Natural killer cell treated with Interleukin-12 subunit alpha and Interleukin-12 subunit beta and Interleukin-15 and Interleukin-18, amount 100 ng/mL, for 72 hours (primary cell): ENCODE measurements around the gene UNCX. TPM values are rescaled to one million over a fixed set of nuclear protein-coding genes. Genes with fewer than 3 reads are reported as not detected.
A peak's percentile ranks its signal among the peaks of the same experiment; 100 is the strongest.

Source experiments
- ATAC-seq, 2 donors: fragments of 150-1000 bp; cut with Tn5 transposase in 1 of 2; sonication (Bioruptor Pico), chemical (Tn5 transposase) in 1 of 2; 2 replicates each; pipeline ENCODE4 v1.10.0; 2021
- DNase-seq: peaks from one replicate; pipeline ENCODE4 v3.0.0; 2022; ENCODE audit warnings: low spot score
- H3K27ac Mint-ChIP-seq, 2 donors: 1 replicate in 1 of 2; 2 replicates in 1 of 2; pipeline ENCODE4 v1.8.0; 2022; ENCODE audit warnings: mixed read lengths in 2 of 2, mild to moderate bottlenecking in 1 of 2, moderate library complexity in 1 of 2
- H3K27me3 Mint-ChIP-seq, 2 donors: 1 replicate in 1 of 2; 2 replicates in 1 of 2; pipeline ENCODE4 v1.8.0; 2022; ENCODE audit warnings: mixed read lengths in 2 of 2
- H3K36me3 Mint-ChIP-seq: one replicate; pipeline ENCODE4 v1.8.0; 2022; ENCODE audit warnings: mixed read lengths
- H3K4me1 Mint-ChIP-seq, 2 donors: 1 replicate in 1 of 2; 2 replicates in 1 of 2; pipeline ENCODE4 v1.8.0; 2022; ENCODE audit warnings: low read depth in 2 of 2, mixed read lengths in 2 of 2, mild to moderate bottlenecking in 1 of 2
- H3K4me3 Mint-ChIP-seq: one replicate; pipeline ENCODE4 v1.8.0; 2022; ENCODE audit warnings: mixed read lengths
- H3K9me3 Mint-ChIP-seq: 2 replicates; pipeline ENCODE4 v1.8.0; 2022; ENCODE audit warnings: mixed read lengths
- total RNA-seq, 2 donors: library from RNA; stranded (reverse); gene quantifications; one replicate each; pipeline ENCODE4 v1.2.3, GENCODE V29; 2022

Gene UNCX
- total RNA-seq, 2 donors from 2014 or later, result not detected

DNA sequence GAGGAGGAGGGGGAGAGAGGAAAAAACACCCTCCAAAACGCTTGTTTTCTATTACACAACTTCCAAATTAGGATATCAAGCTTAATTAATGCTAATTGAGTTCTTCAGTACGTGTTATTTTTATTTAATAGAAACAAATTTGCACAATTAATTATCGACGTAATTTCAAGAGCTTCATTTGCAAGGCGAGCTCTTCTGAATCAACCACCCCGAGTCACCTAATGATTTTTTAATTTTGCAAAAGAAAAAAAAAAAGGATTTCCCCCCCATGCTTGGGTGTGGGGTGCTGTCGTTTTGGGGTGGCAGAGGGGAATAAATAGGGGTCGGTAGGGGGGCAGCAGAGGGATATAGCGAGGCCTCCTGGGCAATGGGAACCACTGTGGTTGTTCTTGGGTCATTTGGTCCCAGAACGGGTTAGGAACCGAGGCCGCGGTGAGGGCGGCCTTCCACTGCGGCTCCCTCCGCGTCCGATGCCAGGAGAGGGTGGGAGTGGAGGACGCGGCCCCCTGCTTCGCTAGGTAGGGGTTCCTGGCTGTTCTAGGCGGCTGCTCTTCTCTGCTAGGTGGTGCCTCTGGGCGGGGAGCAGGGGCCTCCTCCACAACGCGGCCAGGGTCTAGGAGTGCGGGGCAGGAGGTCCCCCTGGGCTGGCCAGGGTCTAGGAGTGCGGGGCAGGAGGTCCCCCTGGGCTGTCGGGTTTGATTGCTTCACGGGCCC is 7.3 kb downstream of the UNCX start:
- H3K27ac Mint-ChIP-seq, result no peak overlapping the region
- peaks cover under 1 to 5% of the 10 kb centered on the region in 2 donors for H3K4me1 Mint-ChIP-seq
- ATAC-seq, result no peak
- no peaks in the 10 kb centered on the region for H3K9me3 Mint-ChIP-seq
- peaks cover 25 to 36% of the 10 kb centered on the region in 2 donors for H3K27me3 Mint-ChIP-seq
- no peak for DNase-seq
- H3K4me3 Mint-ChIP-seq, result no peak overlapping the region
- H3K36me3 Mint-ChIP-seq, result no peaks in the 10 kb centered on the region

DNA sequence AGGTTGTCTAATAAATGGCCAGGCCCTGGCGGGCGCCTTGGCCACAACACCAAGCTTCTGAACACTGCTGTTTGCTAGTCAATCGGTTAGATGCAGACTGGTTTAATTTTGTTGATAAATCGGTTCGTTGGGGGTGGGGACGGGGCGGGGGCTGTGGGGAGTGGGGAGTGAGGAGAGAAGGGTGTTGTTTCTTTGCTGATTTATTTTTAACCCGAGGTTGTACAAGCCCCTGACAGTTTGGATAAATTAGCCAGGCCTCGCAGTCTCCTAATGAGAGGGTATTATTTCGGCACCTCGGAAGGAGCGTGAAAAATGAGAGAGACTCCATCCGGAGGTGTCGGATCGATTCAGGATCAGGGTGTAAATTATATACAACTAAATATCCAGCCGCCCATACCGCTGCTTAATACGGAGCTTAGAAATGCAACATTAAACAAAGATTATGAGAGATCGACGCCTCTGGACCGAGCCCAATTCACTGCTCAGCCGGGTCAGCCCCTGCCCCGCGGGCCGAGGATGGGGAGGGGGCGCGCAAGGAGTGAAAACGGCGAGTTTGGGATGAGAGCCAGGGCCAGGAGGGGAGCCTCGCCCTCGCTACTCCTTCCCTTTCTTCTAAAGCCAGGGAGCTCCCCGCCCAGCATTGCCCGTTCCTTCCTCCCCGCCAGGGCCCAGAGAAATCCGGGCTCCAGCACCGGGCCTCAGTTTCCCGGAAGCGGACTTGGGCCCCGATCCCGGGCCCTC is 8.0 kb downstream of the UNCX start:
- Mint-ChIP-seq H3K4me1 (peaks cover 0 to 3% of the 10 kb centered on the region in 2 donors), H3K4me3 (no peak overlapping the region), H3K27me3 (peaks cover 27 to 42% of the 10 kb centered on the region in 2 donors), H3K27ac (no peak overlapping the region), H3K9me3 (no peaks in the 10 kb centered on the region), H3K36me3 (no peaks in the 10 kb centered on the region)
- no peak for DNase-seq
- no peak for ATAC-seq

DNA sequence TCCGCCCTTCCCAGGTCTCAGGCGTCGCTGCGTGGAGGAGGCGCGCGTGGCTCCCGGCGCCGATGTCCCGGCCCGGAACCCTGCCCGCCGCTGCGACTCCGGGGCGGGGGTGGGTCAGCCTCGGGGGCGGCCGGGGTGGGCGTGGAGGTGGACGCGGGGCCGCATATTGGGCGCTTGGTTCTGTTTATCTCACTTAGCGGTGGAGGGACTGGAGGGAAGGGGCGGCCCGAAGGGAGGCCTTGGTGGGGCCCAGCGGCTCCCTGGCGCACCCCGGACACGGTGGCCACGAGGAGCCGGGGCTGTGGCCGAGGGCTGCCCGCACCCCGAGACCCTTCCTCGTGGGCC is 8.6 kb downstream of the UNCX start:
- peaks cover 0 to 2% of the 10 kb centered on the region in 2 donors for H3K4me1 Mint-ChIP-seq
- H3K27me3 Mint-ChIP-seq, result peaks cover 31 to 48% of the 10 kb centered on the region in 2 donors
- no peak overlapping the region for H3K4me3 Mint-ChIP-seq
- no peak for DNase-seq
- no peaks in the 10 kb centered on the region for H3K9me3 Mint-ChIP-seq
- H3K27ac Mint-ChIP-seq, result no peak overlapping the region
- ATAC-seq, result no peak
- H3K36me3 Mint-ChIP-seq, result no peaks in the 10 kb centered on the region

DNA sequence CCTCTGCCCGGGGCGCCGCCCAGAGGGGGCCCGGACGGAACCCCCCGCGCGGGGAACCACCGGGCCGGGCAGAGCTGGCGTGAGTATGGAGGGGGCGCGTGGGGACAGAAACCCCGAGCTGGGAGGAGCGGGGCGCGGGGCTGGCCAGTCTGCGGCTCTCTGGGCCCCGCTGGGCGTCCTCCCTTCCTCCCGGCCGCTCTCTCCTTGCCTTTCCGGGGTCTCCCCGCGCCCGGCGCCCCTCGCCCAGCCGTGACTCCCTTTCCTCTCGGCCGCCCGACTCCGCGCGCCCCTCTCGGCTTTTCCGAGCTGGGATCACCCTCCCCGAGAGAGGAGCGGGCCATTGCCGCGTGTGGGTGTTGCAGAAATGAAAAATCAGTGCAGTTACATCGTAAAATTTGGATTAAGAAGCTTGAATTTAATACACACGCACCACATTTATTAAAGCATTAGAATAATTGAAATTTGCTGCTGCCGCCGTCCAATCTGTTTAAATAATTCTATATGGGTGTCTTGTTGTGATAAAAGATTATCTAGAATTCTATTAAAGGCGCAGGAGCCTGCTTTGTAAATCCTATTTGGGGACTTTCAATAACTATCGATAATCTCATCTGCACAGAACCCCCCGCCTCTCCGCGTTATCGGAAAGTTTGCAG is 9.1 kb downstream of the UNCX start:
- ATAC-seq, result no peak
- Mint-ChIP-seq H3K36me3 (no peaks in the 10 kb centered on the region), H3K27me3 (peaks cover 34 to 53% of the 10 kb centered on the region in 2 donors), H3K4me1 (peaks cover 0 to 4% of the 10 kb centered on the region in 2 donors), H3K9me3 (no peaks in the 10 kb centered on the region), H3K4me3 (no peak overlapping the region), H3K27ac (no peak overlapping the region)
- DNase-seq, result no peak

DNA sequence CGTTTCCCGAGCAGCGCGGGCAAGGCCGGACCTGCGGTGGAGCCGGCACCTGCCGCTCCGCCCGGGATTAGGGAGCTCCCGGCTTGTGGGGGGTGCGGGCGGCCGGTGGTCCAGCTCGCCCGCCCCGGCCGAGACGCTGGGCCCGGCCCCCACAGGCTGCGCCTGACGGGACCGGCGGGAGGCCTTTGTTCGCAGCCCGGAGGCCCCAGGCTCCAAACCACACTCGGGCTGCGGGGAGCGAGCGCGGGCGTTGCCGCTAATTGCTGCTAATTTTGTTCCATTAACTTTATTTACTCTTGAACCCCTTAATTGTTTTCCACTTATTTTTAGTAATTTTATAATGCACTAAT is 9.6 kb downstream of the UNCX start:
- Mint-ChIP-seq H3K9me3 (no peaks in the 10 kb centered on the region), H3K27ac (no peak overlapping the region), H3K36me3 (no peaks in the 10 kb centered on the region), H3K4me1 (peaks cover 0 to 4% of the 10 kb centered on the region in 2 donors), H3K27me3 (peaks cover 34 to 54% of the 10 kb centered on the region in 2 donors), H3K4me3 (no peak overlapping the region)
- ATAC-seq (no peak), DNase-seq (no peak)

DNA sequence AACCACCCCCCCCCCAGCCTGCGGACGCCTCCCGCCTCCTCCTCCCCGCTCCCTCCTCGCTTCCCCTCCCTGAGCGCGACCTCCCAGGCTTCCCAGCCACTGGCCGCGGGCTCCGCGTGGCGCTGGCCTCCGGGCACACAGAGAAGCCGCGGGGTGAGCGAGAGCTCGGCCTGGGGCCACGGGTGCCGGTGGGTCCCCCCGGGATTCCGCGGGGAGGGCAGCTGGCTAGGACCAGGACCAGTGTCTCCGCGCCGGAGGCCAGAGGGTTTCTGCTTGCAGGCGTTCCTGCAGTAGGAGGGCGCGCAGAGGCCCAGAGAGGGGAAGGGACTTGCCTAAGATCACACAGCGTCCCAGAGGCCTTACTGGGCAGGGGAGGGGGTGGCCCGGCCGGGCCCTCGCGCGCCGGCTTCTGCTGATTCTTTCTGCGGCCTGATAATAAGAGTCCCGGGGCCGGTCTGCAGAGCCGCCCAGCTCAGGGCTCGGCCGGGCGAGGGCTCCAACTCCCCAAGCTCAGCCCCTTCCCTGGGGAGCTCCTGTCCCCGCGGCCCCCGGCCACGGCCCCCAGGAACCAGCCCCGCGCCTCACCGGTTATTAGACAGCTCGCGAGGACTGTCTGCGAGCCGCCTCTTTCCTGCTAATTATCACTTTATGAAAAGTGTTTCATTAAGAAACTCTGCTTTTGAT is 10.1 kb downstream of the UNCX start:
- Mint-ChIP-seq H3K4me1 (peaks cover 0 to 4% of the 10 kb centered on the region in 2 donors), H3K27ac (no peak overlapping the region), H3K9me3 (no peaks in the 10 kb centered on the region), H3K27me3 (peaks cover 31 to 49% of the 10 kb centered on the region in 2 donors), H3K36me3 (no peaks in the 10 kb centered on the region), H3K4me3 (no peak overlapping the region)
- DNase-seq, result no peak
- ATAC-seq, result no peak

DNA sequence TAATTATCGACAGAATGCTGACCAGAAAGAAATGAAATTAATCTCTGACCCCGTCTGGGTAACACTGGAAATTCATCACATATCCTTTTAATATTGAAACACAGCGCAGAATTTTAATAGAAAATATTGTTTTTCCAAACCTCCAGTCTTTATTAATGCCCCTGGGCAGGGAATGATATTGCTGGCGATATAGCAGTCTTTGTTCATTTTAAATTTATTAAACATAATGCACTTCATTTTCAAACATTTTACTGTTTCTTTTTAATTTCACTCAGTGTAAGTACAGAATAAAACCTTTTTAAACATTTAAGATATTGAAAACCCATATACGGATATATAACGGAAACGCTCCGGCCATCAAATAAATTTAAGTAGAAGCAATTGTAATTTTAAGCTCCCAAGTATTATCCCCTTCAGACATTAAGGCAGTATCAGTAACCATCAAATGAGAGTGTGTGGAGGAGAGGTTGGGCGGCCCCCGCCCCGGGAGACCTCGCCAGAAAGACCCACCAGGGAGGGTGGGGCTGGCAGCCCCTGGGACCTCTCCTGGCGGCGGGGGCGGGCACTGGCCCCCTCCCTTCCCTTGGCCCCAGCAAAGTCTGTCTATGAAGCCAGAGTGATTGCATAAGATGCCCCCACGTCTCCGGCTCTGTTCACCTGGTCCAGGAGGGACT is 10.8 kb downstream of the UNCX start:
- no peak overlapping the region for H3K4me3 Mint-ChIP-seq
- H3K4me1 Mint-ChIP-seq, result peaks cover 2 to 8% of the 10 kb centered on the region in 2 donors
- H3K27me3 Mint-ChIP-seq, result peaks cover 34 to 52% of the 10 kb centered on the region in 2 donors
- DNase-seq (no peak), ATAC-seq (no peak)
- H3K9me3 Mint-ChIP-seq, result no peaks in the 10 kb centered on the region
- peak overlapping the region in 1 of 2 donors; percentile 14 for H3K27ac Mint-ChIP-seq
- H3K36me3 Mint-ChIP-seq, result no peaks in the 10 kb centered on the region

DNA sequence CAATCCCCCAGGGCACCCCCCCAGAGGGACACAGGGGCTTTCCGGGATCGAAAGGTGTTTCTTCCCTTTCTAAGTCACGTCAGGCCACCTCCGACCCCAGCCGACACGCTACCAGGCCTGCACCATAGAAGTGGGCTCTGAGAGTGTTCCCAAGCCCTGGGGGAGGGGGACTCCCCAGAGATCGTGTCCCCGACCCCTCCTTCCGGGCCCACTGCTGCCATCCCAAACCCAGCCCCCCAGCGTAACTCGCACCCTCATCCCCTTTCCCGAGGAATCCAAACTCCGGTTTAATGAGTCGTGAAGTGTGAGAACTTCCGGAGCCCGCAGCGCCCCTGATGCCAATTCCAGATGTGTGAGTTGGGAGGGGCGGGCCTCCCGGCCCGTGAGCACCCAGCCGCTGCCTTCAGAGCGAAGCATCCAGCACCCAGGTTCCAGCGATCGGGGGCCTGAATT is 11.3 kb downstream of the UNCX start:
- Mint-ChIP-seq H3K27me3 (peaks cover 34 to 55% of the 10 kb centered on the region in 2 donors), H3K27ac (no peak overlapping the region), H3K4me3 (no peak overlapping the region), H3K9me3 (no peaks in the 10 kb centered on the region), H3K36me3 (no peaks in the 10 kb centered on the region), H3K4me1 (peaks cover 4 to 9% of the 10 kb centered on the region in 2 donors)
- peak; percentile 59 for DNase-seq
- no peak for ATAC-seq

DNA sequence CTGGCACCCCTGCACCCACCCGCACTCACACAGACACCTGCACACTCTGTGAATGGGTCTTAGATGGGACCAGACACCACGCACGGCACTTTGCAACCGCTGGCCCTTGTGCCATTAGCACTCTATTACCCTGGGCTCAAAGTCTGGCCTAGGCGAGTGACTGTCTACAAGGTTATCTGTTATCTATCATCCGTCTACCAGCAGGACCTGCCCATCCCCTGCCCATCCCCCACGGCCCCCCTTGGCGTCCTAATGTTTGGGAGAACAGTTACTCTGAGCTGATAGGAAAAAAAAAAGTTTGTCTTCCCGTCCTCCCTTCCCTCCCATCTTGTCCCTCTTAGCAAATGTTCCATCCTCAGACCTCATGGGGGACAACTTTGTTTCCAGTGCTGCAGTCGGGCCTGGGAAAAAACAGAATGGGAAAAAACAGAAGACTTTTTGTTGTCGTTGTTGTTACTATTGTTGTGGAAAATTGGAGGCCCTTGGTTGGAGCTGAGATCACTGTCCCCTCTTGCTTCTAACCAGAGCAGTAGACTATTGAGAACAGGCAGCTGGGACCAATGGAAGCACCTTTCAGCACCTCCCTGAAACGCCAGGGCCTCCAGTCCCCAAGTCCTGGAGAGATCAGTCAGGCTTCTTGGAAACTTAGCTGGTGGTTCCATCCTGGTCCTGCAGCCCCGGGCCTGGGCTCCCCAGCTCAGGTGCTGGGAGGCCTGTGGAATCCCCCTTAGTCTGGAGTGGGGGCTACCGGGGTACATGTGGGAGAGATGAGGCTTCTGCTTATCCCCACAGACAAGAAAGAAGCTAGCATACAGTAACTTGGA is 12.2 kb downstream of the UNCX start:
- Mint-ChIP-seq H3K27ac (no peak overlapping the region), H3K4me1 (peaks cover 4 to 7% of the 10 kb centered on the region in 2 donors), H3K9me3 (no peaks in the 10 kb centered on the region), H3K27me3 (peaks cover 28 to 48% of the 10 kb centered on the region in 2 donors), H3K36me3 (no peaks in the 10 kb centered on the region), H3K4me3 (no peak overlapping the region)
- ATAC-seq (no peak), DNase-seq (no peak)

DNA sequence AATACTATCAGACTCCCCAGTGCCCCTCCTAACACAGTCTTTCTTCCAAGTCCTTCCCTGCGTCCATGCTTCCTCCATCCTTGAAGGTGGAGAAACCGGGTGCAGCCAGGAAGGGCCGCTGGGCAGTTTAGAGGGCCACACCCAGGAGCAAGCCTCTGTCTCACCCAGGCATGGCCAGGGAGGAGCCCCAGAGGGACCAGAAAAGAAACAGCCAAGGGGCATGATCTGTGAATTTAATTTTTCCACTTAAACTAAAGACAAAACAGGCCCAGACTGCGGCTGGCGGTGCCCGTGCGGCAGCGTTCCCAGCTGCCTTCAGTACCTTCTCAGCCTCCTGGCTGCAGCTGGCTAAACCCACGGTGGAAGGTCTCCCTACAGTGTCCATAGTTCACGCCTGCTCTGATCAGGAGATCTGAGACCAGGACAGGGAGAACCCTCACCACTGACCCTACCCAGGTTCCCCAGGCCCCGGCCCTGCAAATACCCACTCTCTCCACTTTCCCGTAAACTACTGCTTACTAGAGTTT is 12.9 kb downstream of the UNCX start:
- Mint-ChIP-seq H3K9me3 (no peaks in the 10 kb centered on the region), H3K36me3 (no peaks in the 10 kb centered on the region), H3K4me1 (peaks cover 4 to 7% of the 10 kb centered on the region in 2 donors), H3K27me3 (peaks cover 29 to 50% of the 10 kb centered on the region in 2 donors), H3K27ac (peak overlapping the region in 1 of 2 donors; percentile 51), H3K4me3 (no peak overlapping the region)
- no peak for DNase-seq
- ATAC-seq, result no peak

DNA sequence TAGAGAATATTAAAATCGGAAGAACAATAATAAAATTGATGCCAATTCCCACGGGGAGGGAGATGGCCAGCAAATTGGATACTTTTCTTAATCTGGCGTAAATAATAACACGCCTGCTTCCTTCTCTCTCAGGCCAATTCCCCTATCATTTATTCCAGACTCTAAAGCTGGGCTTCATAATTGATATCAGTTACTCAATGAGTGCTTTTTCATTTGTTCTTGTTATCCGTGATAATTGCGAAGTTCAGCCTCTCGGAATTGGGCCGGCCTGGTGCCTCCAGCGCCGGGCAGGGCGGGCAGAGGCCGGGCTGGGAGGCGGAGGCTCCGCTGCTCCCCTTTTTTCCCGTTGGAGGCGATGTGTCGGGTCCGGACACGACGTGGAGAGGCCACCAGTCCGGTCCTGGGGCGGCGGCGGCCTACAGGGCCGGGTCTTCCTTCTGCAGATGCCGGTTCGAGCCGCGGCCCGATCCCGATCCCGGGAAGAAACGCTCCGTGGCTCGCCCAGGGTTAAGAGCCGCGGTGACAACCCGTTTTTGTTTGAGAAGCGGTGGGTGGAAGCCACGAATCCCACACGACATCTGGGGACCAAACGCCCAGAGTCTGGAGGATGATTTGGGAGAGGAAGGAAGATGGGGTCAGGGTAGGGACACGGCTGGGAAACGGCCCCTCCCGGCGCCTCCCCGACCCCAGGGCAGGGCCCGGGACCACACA is 13.6 kb downstream of the UNCX start:
- DNase-seq, result no peak
- H3K9me3 Mint-ChIP-seq, result no peaks in the 10 kb centered on the region
- peaks cover 4 to 7% of the 10 kb centered on the region in 2 donors for H3K4me1 Mint-ChIP-seq
- H3K27me3 Mint-ChIP-seq, result peaks cover 33 to 46% of the 10 kb centered on the region in 2 donors
- peak overlapping the region in 1 of 2 donors; percentile 51 for H3K27ac Mint-ChIP-seq
- no peak overlapping the region for H3K4me3 Mint-ChIP-seq
- no peaks in the 10 kb centered on the region for H3K36me3 Mint-ChIP-seq
- no peak for ATAC-seq
